ENCODE measurements around the gene BORCS5. TPM values are rescaled to one million over a fixed set of nuclear protein-coding genes. Genes with fewer than 3 reads are reported as not detected.
A peak's percentile ranks its signal among the peaks of the same experiment; 100 is the strongest.

The BORCS5 gene
- total and polyA plus RNA-seq, 2 experiments from 2014 or later = 11.3 to 12.6 TPM

- no peak for ATAC-seq
- peak overlapping the region; percentile 55; the same call in 1 of the 2 replicates for H3K27ac ChIP-seq (ENCODE audit: low read depth)
- H3K4me1 ChIP-seq (ENCODE audit: insufficient read depth) = no peaks in the 10 kb centered on the region; the same call in 1 of the 2 replicates
- H3K36me3 ChIP-seq (ENCODE audit: insufficient read depth) = peaks cover 22% of the 10 kb centered on the region
- peaks cover 16% of the 10 kb centered on the region for H3K4me1 Mint-ChIP-seq
- DNase-seq (ENCODE audit: low spot score) = no peak
- H3K4me3 Mint-ChIP-seq = no peak overlapping the region
- no peaks in the 10 kb centered on the region for H3K9me2 ChIP-seq (ENCODE audit: insufficient read depth)
- peaks cover 8% of the 10 kb centered on the region for H3K27me3 Mint-ChIP-seq (ENCODE audit: insufficient read depth, low read depth, poor library complexity)
- no peak overlapping the region for H2AFZ ChIP-seq
- H4K20me1 ChIP-seq (replicated peaks; ENCODE audit: insufficient read depth) = peaks cover 15% of the 10 kb centered on the region
- H3K4me3 ChIP-seq = no peak overlapping the region
- H3K9me3 Mint-ChIP-seq = peaks cover 15% of the 10 kb centered on the region
- H3K79me2 ChIP-seq (replicated peaks; ENCODE audit: insufficient read depth) = 0 out of 2 replicates have a peak, but pooled peaks cover 5% of the 10 kb centered on the region
- H3K27me3 ChIP-seq (ENCODE audit: insufficient read depth) = no peaks in the 10 kb centered on the region
- peak overlapping the region; percentile 42; the same call in 1 of the 2 replicates for H3K27ac Mint-ChIP-seq
- no peak overlapping the region for H3K4me2 ChIP-seq
- H3F3A ChIP-seq (replicated peaks; ENCODE audit: low read depth) = 0 out of 2 replicates have a peak, but pooled peaks cover 8% of the 10 kb centered on the region
- TF ChIP-seq REST (IDR thresholded peaks at IDR 0.05; ENCODE audit: unreplicated experiment) (no peak), POLR2AphosphoS5 (IDR thresholded peaks at IDR 0.05; ENCODE audit: low read depth) (no peak), ETS1 (IDR thresholded peaks at IDR 0.05) (no peak), ZNF114 (CRISPR knock-in tag; IDR thresholded peaks at IDR 0.05) (no peak), CREB1 (CRISPR knock-in tag; IDR thresholded peaks at IDR 0.05; ENCODE audit: low read depth) (no peak), ZNF462 (CRISPR knock-in tag; IDR thresholded peaks at IDR 0.05) (no peak), STAT1 (IDR thresholded peaks at IDR 0.05; ENCODE audit: unreplicated experiment) (no peak), EZH2phosphoT487 (IDR thresholded peaks at IDR 0.05; ENCODE audit: unreplicated experiment) (no peak), ZNF331 (CRISPR knock-in tag; IDR thresholded peaks at IDR 0.05; ENCODE audit: low read depth) (no peak), EZH2 (IDR thresholded peaks at IDR 0.05; ENCODE audit: low read depth, unreplicated experiment) (no peak), JUNB (IDR thresholded peaks at IDR 0.05; ENCODE audit: unreplicated experiment) (no peak), NANOG (IDR thresholded peaks at IDR 0.05; ENCODE audit: borderline replicate concordance) (no peak)
- TF ChIP-seq, protein P1, sequence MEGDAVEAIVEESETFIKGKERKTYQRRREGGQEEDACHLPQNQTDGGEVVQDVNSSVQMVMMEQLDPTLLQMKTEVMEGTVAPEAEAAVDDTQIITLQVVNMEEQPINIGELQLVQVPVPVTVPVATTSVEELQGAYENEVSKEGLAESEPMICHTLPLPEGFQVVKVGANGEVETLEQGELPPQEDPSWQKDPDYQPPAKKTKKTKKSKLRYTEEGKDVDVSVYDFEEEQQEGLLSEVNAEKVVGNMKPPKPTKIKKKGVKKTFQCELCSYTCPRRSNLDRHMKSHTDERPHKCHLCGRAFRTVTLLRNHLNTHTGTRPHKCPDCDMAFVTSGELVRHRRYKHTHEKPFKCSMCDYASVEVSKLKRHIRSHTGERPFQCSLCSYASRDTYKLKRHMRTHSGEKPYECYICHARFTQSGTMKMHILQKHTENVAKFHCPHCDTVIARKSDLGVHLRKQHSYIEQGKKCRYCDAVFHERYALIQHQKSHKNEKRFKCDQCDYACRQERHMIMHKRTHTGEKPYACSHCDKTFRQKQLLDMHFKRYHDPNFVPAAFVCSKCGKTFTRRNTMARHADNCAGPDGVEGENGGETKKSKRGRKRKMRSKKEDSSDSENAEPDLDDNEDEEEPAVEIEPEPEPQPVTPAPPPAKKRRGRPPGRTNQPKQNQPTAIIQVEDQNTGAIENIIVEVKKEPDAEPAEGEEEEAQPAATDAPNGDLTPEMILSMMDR (conservative IDR thresholded peaks at IDR 0.05; ENCODE audit: low read depth in 2 of 2) = no peak
- peaks cover 81% of the 10 kb centered on the region for H3K36me3 Mint-ChIP-seq (ENCODE audit: low read depth)
These were observed 118.3 kb downstream of the BORCS5 start for GRCh38 chr12:12474931-12475795.
